HG03097 (cell line): ENCODE data around the gene ASAP3.

ENCODE experiments used
- ATAC-seq: cut with Tn5 transposase; IDR thresholded peaks from one replicate; pipeline ENCODE4 v1.9.1; 2021; ENCODE audit not compliant: unreplicated experiment, low FRiP score

Gene ASAP3

DNA sequence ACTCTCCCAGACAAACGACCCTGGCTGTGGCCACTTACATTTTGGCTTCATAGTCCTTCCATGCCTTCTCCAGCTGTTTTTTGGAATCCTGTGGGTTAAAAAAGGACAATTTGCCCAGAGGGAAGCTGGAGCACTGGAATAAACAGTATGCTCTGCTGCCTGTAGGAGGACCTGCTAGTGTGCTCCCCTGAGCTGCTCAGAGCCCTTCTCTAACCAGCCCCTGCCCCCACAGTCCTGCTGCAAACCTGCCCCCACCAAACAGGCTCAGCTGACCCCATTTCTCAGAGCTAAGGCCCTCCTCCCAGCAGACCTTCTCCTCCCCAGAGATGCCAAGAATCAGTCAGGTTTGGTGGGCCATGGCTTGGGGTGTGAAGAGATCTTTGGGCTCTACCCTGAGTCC is 32.5 kb downstream of the ASAP3 start:
- no peak for ATAC-seq

- no peak for ATAC-seq
These were observed 33.1 kb downstream of the ASAP3 start for GRCh38 chr1:23450894-23451293.

GRCh38 chr1:23449958-23450357 is 34.0 kb downstream of the ASAP3 start:
- ATAC-seq, result no peak

DNA sequence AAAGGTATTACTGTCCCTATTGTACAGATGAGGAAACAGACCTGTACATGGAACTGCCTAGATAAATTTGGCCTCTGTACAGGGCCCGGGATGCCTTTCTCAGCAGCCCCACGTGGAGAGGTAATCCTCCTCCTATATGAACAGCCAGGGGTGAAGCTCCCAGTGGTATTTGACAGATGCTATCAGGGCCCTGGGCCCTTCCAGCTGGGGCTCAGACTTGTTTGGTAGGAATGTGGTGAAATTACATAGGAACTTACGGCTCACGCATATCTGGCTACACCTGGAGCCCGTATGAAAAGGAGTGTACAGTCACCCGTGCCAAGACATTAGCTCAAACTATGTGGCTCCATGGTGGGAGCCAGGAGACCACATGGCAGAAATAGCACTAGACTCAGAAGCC is 34.7 kb downstream of the ASAP3 start:
- no peak for ATAC-seq

DNA sequence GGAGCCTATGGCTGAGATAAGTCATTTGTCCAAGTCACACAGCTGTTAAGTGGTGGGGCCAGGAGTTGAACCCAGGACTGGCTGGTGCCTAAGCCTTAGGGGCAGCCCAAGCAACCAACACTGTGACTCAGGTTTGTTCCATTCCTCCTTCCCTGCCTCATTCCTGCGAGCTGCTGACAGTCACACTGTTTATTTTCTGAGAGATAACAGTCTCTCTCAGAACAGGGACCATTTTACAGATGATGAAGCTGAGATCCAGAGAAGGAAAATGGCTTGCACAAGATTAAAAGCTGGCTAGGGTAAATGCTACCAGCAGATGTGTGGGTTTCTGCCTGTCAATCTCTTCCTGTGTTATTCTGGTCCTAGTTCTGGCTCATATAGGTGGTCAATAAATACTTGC is 35.1 kb downstream of the ASAP3 start:
- no peak for ATAC-seq

DNA sequence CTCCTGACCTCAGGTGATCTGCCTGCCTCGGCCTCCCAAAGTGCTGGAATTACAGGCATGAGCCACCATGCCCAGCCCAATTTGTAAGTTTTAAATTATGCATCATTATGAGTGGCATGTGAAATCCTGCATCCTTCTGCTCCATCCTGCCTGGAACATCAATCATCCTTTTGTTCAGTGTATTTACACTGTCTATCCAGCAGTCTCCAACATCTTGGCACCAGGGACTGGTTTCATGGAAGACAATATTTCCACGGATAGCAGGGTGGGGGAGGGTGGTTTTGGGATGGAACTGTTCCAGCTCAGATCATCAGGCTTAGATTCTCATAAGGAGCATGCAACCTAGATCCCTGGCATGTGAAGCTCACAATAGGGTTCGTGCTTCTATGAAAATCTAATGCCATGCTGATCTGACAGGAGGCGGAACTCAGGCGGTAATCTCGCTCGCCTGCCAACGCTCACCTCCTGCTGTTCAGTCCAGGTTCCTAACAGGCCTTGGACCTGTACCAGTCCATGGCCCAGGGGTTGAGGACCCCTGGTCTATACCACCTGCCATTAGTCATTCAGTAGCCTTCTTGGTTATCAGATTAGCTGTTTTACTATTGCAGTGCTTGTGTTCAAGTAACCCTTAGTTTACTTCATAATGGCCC is 37.2 kb downstream of the ASAP3 start:
- ATAC-seq, result no peak

DNA sequence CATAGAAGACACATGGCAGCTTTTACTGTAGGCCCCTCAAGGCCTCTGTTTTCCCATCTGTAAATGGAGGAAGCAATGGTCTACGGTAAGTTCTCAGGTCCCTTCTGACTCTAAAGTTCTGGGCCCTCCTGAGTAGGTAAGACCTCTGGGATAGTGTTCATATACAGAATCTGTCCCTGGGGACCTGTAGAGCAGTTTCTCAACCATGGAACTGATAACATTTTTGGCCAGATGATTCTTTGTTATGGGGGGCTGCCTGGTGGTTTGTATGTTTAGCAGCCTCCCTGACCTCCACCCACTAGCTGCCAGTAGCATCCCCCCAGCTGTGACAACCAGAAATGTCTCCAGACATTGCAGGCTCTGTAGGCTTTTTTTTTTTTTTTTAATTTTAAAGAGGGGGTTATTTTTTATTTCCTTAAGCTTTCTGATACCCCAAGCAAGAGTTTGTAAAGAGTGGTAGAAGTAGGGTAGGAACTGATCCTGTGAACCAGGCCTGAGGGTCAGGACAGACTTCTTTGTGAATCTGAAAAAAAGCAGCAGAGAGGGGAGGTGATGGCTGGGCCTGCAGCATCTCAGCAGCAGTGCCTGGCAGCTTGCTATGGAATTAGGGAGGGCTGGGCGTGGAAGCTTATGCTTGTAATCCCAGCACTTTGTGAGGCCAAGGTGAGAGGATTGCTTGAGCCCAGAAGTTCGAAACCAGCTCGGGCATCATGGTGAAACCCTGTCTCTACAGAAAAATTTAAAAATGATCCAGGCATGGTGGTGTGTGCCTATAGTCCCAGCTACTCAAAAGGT is 39.2 kb downstream of the ASAP3 start:
- ATAC-seq, result no peak

DNA sequence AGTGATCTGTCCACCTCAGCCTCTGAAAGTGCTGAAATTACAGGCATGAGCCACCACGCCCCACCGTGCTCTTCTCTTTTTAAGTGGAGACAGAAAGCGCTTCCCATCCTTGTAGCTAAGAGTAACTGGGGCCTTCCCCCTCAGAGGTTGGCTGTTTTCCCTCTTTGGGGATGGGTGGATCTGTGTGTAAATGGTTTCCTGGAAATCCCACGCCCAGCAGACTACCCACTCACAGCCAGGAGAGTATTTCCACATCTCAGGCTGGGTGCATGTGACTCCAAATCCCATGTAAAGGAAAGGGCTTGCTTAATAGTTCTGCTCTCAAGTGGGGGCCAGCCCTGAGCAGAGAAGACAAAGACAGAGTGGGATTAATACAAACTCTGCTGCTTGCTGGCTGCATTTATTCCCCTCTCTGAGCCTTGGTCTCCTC is 39.9 kb downstream of the ASAP3 start:
- no peak for ATAC-seq

DNA sequence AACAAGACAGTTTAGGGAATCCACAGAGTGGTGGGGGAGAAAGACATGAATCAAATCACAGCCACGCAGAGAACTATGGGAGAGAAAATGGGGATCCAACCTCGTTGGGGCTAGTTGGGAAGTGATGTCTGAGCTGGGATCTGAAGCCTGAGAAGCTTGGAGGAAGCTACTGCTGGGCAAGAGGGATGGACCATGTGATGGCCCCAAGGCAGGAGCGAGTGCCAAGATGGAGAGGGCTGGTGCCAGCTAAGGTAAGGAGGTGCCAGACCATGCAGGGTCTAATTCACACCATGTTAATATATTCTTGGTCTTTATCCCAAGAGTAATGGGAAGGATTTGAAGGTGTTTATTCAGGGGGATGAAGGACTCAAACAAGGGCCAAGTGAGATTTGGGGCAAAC is 41.2 kb downstream of the ASAP3 start:
- no peak for ATAC-seq

DNA sequence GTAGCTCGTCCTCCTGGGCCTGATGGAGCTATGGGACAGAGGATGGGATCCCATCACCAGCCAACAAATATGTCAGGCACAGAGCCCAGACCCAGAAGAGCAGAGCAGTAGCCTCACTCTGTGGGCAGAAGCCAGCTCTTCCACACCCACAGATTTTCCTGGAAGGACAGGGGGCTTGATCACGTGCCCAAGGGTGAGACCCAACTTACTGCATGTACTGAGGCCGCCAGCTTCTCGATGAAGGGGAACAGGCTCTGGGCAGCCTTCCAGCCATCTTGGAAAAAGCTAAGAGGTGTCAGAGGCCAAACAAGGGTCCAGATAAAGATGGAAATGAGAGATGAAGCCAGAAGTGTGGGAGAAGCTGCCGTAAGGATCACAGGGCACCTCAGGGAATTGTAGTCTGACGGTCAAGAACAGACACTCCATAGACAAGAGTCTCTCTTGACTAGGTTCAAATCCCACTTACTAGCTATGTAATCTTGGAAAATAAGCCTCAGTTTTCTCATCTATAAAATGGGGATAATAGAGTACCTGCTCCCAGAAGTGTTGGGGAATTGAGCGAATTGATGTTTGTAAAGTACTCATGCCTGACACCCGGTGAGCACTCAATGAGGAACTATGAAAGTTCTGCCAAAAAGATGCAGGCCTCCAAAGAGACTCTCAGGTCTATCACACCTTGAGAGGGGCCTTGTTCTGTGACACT is 42.4 kb downstream of the ASAP3 start:
- ATAC-seq, result no peak

DNA sequence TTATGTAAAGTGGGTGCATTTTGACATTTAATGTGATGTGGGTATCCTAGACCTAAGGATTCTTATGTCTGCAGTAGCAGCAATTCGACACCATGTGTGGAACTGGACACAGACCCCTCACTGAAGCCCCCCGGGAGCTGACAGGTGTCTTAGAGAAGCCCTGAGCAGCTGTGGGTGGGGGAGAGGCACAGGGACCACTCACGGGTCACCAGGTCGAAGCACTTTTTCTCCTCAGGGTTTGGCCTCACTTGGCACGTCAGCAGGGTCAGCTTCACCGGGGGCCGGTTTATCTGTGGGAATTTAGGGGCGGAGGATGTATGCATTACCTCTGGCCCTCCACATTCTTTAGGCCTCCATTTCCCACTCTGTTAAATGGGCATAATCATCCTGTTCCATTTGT is 45.4 kb downstream of the ASAP3 start:
- no peak for ATAC-seq

- no peak for ATAC-seq
These were observed 46.7 kb downstream of the ASAP3 start for GRCh38 chr1:23437355-23437664.

GRCh38 chr1:23436520-23437354 is 47.2 kb downstream of the ASAP3 start:
- ATAC-seq, result no peak

GRCh38 chr1:23434260-23434775 is 49.7 kb downstream of the ASAP3 start:
- no peak for ATAC-seq

- no peak for ATAC-seq
These were observed 50.9 kb downstream of the ASAP3 start for GRCh38 chr1:23433122-23433521.

- ATAC-seq, result no peak
These were observed 52.5 kb downstream of the ASAP3 start for GRCh38 chr1:23431431-23431830.

DNA sequence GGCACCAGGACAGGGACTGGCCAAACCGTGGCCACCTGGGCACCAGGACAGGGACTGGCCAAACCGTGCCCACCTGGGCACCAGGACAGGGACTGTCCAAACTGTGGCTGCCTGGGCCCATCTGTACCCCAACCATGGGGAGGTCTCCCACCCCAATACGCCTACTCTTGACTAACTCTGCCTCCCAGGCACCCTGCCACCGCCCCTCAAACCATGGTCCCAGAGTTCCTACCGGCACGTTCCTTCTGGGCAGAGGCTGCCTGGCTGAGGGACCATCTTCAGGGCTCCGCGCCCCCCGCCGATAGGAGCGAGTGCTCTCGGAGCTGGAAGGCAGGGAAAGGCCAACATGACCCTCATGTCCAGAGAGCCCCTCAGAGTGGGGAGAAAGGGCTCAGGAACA is 53.2 kb downstream of the ASAP3 start:
- ATAC-seq, result no peak

GRCh38 chr1:23428136-23428905 is 55.7 kb downstream of the ASAP3 start:
- ATAC-seq, result no peak

GRCh38 chr1:23427550-23427949 is 56.4 kb downstream of the ASAP3 start:
- ATAC-seq, result no peak

DNA sequence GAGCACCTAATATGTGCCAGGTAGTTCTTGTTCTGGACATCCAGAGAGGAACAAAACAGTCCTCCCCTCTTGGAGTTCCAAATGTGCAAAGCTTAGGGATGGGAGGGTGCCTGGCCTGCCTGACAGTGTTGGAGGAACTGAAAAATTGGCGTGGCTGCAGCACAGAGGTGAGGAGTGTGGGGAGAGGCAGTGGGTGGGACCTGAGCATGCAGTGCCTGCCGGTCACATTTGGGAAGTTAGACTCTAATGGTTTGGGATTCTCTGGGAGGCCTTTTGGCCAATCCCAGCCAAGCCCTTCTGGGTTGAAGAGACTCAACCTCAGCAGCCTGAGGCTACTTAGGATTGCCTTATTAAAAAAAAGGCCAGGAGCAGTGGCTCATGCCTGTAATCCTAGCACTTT is 57.2 kb downstream of the ASAP3 start:
- no peak for ATAC-seq
